ENCODE results near the gene MORF4L1.
"Not testable (repeated sequence)": the region's sequence is repeated elsewhere in the genome, so short reads cannot be mapped to it uniquely, and the experiment has no call there.

MORF4L1 gene

DNA sequence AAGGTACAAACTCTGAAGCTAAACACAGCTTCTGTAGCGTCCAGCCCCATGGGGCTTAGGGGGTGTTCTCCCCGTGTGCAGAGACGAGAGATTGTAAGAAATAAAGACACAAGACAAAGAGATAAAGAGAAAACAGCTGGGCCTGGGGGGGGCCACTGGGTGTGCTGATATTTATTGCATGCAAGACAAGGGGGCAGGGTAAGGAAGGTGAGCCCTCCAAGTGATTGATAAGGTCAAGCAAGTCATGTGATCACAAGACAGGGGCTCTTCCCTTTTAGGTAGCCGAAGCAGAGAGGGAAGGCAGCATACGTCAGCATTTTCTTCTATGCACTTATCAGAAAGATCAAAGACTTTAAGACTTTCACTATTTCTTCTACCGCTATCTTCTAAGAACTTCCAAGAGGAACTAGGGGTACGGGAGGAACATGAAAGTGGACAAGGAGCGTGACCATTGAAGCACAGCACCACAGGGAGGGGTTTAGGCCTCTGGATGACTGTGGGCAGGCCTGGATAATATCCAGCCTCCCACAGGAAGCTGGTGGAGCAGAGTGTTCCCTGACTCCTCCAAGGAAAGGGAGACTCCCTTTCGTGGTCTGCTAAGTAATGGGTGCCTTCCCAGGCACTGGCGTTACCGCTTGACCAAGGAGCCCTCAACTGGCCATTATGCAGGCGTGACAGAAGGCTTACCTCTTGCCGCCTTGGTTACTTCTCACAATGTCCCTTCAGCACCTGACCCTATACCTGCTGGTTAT lies 29.8 kb downstream of the MORF4L1 start:
- not testable (repeated sequence) for DNase-seq

DNA sequence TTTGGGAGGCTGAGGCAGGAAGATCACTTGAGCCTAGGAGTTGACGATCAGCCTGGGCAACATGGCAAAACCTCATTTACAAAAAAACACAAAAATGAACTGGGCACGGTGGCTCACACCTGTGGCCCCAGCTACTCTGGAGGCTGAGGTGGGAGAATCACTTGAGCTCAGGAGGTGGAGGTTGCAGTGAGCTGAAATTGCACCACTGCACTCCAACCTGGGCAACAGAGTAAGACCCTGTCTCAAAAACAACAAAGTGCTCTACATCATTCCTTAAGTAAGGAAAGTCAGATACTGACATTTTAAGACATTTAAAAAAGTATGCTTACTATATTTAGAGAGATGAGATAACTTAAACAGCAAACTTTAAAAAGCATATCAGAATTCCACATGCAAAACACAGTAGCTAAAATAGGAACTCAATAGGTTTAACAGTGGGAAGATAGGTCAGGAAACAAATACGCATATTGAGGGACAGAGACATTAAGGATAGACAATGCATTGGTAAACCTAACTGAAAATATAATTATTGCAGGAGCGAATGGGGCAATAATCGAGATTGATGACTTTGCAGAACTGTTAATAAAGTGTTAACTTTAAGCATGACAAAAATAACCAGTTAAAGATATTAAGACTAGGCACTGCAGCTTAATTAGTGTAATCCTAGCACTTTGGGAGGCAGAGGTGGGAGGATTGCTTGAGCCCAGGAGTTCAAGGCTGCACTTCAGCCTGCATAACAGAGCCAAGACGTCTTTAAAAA lies 32.1 kb downstream of the MORF4L1 start:
- DNase-seq: no peak

DNA sequence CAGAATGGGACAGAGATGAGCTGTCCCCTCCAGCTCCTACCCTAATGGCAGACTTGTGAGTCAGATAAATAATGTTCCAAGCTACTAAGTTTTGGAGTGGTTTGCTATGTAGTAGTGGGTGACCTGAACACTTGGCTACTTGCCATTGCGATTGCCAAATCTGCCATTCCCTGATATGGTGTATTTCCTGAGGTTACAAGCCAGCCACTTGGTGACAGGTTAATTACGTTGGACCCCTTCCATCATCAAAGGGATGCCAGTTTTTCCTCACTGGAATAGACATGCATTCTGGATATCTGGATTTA lies 33.6 kb downstream of the MORF4L1 start:
- DNase-seq: no peak

DNA sequence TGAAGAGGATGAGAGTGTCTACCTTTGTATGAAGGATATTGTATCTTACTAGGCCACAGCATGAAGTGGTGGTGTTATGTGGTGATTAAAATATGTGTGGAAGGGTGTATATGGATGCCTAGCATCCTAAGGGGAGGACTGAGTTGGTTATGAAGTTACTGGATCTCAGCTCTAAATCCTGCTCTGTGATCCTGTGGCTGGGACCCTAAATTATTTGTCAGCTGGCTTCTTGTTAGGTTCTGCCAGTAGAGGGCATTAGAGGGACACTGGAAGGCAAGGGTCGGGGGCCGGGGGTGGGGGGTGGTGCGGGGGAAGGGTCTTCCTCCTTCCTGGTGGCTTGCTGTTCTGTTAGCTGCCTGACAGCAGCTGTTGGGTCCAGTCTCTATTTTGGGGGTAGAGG lies 34.9 kb downstream of the MORF4L1 start:
- DNase-seq: no peak

DNA sequence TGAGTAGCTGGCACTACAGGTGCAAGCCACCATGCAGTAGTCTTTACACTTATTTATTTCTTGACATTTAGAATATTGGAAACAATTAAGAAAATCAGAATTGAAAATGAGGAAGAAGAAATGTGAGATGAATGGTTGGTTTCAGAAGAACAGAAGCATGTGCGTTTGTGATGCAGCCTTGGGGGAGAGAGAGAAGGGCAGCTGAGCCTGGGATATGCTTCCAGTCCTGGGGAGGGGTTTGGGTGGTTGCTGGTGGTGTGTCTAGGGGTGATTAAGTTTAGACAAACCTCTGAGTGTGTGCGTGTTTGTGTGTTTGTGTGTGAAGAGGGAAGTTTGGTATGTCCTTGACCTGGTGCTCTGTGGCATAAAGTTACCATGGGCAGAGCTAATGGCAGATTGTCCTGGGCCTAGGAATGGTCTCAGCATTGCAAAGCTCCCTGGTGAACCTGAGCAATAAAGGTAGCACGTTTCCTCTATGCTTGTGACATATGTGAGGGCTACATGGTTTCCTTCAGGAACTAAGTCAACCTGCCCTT lies 36.5 kb downstream of the MORF4L1 start:
- DNase-seq: no peak

DNA sequence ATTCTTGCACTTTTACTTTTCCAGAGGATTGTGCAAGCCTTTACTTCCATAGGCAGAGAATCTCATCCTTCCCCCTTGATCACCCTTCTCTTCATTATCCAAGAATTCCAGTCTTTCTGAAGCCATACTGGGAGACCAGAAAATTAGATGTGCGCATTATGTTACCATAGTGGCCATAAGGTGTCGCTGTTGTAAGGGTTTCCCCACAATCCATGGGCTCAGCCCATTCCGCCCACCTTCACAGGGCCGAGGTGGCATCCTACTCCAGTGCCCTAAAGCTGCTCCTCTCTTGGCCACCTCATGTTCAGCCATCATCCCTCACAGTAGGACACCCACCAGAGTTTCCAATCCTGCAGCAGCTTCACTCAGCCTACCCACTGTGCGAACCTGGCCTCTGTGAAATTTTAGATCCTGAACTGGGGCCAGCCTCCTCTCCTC lies 37.1 kb downstream of the MORF4L1 start:
- no peak for DNase-seq

DNA sequence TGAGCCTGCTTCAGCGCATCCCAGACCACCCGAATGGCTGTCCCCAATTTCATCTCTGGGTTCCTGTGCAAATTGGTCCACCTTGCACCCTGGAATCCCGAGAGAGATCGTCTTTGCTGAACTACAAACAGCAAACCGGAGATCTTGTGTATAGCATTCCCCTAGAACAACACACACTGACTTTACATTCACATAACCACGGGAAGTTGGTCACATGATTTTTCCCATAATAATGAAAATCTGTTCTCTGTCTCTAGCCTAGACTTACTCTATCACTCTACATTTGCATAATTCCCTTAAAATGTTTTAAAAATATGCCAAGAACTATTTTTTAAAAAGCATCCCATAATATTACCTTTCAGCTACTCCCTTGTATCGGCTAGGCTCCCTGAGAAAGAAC lies 37.6 kb downstream of the MORF4L1 start:
- no peak for DNase-seq

DNA sequence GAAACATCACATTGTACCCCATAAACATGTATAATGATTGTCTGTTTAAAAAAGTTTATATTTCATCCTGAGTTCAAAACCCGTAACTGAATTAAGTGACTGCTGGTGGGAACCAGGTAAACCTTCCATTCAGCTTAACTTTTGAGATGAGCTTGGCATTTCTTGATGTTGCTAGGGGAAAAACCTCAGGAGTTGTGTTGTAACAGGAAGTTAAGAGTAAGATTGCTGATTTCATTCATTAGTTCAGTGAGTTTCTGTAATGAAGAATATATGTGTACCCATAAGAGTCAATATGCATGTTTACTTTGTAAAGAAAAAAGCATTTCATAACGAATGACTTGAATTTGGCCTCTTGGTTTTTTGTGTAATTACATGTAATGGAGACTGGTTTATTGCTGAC lies 39.6 kb downstream of the MORF4L1 start:
- no peak for DNase-seq

DNA sequence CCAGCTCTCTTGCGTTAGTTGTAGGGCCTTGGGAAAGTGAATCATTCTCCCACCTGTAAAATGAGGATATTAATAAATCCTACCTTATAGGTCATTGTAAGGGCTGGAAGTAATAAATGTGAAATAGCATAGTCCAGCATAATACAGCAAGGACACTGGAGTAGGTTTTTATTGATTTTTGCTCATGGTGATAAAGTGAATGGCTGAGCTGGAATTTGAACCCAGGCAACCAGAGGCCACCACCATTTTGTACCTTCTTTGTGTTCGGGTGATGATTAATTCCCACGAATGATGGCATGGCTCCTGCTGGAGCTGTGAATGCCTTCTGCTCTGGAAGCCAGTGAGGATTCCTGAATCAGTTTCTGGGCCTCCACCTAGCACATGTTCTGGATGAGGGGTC lies 40.3 kb downstream of the MORF4L1 start:
- DNase-seq: no peak

DNA sequence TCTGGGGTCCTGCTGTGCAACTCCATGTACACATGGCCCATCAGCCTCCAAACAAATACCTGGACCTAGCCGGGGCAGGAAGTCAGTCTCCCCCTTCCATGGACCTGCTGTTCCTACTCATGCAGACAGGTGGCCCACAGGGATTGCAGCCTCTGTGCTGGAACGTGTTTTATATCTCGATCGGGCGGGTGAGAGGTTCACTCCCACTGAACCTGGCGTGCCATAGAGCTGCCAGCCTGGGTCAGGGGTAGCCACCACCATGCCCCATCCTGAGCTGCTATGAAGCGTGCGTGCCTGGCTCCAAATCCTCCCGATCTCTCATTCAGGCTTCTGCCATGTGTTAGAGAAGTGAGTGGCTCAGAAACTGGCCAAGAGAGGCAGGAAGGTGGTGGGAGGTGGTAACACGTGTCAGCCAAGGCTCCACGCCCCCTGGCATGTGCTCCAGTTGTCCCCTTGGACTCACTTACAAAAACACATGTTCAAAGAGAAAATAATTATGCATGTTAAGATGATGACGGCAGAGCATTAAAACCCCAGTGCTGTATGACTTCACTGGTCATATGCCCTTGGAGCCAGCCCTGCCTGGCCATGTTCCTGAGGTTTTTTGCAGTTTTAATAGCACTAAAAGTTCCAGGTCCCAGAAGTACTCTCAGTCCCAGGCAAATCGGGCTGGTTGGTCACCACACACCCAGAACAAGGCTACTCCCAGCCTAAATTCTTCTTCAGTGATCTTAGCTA lies 41.5 kb downstream of the MORF4L1 start:
- no peak for DNase-seq

DNA sequence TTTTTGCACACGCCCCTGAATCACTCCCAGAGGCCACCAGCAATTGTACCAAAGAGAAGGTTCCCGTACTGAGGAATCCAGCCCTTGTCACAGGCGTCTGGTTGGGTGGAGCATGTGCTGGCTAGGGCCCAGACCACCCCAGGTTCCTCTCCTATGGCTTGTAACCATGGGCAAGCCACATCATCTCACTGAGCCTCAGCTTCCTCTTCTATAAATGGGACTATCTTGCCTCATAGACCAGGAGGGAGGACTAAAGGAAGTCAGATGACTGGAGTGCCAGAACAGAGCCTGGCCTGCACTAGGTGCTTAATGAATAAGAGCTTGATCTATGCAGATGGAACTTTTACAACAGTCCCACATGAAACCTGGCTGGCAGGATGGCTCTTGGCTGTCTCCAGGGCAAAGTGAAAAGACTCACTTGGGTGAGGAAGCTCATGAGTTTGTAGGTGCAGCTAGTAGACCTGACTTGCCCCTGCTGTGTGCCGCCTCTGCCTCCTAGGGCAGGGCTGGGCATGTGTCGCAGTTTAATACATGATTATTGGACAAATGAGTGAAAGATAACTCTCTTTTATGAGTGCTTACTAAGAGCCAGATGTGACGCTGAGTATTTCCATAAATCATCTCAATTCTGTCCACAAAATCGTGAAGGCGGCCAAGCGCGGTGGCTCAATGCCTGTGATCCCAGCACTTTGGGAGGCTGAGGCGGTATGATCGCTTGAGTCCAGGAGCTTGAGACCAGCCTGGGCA lies 42.8 kb downstream of the MORF4L1 start:
- no peak for DNase-seq

DNA sequence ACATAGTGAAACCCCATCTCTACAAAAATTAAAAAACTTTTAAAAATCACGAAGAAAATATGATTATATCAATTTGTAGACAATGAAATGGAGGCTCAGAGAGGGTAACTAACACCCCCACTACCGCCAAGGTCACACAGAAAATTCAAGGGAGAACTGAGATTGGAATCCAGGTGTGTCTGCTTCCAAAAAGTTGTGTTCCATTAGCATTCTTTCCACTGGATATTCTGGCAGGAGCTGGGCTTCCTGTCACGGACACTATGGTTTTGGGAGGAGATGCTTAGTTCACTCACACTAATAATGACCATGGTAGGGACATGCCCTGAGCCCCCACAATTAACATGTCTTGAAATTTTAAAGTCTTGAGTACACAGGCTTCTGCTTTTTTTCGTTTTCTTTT lies 43.4 kb downstream of the MORF4L1 start:
- DNase-seq: no peak

DNA sequence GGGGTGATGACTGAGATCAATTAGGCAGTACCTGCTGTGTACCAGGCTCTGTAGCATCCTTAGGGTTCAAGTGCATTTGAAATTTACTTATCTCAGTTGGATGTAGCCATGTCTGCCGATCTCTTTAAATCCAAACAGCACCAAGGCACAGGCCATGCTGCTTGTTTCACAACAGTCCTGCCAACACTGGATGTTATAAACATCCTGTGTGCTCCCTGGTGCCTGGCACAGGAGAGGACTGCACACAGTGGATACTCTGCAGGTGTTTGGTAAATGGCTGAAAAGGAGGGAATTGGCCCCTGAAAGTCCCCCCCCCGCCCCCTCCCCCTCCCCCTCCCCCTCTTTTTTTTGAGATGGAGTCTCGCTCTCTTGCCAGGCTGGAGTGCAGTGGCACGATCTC lies 45.2 kb downstream of the MORF4L1 start:
- no peak for DNase-seq

DNA sequence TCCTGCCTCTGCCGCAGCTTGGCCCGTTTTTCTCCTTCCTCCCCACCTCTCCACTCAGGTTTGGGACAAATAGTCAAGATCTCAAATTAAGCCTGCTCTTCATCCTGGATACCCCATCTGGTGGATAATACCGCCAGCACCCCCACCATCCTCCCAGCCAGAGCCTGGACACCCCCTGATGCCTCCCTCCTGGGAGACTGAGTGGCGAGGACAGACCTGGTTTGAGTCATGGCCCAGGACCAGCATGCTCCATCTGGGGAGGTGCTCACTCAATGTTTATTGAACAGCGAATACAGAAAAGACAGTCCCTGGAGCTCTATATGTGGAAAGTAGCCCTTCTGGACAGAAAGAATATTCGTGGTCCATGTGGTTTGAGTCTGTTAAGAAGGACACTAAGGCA lies 48.8 kb downstream of the MORF4L1 start:
- DNase-seq: no peak

DNA sequence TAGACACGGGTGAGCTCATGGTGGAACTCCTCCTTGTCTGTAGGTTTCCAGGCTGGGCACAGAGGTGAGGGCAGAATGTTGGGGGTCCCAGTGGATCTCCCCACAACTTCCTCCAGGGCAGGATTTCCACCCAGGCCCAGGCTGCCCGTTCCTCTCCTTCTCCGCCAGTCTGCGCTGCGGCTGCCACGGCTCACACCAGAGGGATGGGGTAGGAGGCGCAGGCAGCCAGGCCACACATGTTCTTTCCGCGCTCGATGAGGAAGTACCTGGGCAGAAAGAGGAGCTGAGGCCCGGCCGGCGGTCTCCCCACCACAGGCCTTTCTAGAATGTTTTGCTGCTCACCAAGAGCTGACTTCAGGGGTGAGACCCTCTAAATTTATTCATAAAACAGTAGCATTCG lies 49.2 kb downstream of the MORF4L1 start:
- DNase-seq: no peak

DNA sequence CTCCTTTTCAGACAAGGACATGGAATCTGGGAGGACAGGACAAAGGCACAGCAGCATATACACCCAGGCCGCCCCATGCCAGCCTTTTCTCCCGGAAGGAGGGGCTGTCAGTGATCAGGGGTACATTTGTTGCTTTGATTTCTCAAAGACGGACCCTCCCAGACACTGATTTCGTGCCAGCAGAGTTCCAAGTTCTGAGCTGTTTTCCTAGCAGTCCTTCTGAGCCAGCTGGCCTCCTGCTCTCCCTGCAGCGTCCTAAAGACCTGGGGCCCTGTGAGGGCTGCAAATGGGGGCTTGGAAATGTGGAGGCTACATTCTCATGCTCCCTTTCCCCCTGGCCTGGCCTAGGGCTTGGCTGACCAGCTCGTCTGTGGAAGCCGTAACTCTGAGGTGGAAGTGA lies 49.8 kb downstream of the MORF4L1 start:
- no peak for DNase-seq

DNA sequence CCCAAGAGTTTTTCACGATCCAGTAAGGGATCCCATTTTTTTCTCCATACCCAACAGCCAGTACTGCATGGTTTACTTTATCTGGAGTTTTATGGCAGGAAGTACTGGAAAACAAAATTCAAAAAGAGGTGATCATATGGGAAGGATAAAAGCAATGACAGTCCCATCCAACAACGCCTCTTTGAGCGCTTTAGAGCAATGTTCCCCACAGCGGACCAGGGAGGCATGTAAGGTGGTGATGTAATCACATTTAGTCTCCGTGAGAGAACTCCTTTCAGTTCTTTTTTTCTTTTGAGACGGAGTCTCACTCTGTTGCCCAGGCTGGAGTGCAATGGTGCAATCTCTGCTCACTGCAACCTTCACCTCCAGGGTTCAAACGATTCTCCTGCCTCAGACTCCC lies 50.3 kb downstream of the MORF4L1 start:
- DNase-seq: no peak

DNA sequence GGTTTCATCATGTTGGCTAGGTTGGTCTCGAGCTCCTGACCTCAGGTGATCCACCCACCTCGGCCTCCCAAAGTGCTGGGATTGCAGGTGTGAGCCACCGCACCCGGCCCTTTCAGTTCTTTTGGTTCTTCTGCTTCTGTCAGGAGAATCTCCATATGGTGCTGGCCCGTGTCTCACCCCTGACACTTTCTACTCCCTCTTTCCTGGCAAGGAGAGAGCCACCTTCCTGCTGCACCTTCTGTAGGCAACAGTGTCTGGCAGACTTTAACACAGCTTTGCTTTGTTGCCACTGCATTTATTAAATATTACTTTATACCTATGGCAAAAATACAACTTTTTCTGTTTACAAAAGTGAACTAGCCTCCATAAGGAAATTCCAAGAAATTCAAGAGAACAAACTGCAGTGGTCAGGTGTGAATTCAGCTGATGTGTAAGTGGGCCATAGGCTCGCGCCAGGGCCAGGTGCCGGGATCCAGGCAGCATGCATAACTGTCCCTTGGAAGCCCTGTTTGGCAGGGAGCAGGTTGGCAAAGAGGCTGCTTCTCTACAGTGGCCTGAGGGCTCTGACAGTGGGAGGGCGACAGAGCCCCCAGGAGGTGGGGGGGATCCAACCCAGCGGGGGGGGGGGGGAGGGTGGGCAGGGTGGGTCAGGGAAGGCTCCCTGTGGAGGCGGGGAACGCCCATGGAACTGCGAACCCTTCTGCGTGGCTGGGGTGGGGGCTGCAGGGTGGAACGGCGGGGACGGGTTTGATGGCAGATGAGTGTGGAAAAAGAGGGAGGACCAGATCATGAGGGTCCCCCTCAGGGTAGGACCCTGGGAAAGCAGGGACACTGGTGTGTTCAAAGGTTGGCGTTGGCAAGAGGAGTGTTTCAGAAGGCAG lies 51.0 kb downstream of the MORF4L1 start:
- no peak for DNase-seq

DNA sequence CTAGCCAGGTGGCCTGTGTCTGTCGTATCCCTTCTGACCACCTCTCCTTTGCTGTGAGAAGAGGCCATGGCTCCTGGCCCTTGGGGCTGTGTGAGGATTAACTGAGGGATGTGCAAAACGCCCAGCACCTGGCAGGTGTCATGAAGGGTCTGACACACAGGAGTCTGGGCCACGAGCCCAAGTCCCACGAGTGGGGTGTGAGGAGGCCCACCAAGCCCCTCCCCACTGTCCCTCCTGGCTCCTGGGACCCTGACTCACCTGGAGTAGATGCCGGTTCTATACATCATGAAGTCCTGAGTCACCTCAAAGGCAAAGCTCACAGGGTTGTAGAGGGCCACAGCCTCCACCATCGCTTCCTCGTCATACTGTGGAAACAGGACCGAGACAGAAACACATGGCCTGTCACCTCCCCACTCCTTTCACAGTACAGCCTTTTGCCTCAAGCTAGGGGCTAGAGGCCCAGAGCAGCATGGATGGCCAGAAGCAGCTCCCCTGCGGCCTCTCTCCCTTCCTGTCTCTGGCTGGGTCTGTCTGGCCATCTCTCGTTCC lies 52.5 kb downstream of the MORF4L1 start:
- no peak for DNase-seq

DNA sequence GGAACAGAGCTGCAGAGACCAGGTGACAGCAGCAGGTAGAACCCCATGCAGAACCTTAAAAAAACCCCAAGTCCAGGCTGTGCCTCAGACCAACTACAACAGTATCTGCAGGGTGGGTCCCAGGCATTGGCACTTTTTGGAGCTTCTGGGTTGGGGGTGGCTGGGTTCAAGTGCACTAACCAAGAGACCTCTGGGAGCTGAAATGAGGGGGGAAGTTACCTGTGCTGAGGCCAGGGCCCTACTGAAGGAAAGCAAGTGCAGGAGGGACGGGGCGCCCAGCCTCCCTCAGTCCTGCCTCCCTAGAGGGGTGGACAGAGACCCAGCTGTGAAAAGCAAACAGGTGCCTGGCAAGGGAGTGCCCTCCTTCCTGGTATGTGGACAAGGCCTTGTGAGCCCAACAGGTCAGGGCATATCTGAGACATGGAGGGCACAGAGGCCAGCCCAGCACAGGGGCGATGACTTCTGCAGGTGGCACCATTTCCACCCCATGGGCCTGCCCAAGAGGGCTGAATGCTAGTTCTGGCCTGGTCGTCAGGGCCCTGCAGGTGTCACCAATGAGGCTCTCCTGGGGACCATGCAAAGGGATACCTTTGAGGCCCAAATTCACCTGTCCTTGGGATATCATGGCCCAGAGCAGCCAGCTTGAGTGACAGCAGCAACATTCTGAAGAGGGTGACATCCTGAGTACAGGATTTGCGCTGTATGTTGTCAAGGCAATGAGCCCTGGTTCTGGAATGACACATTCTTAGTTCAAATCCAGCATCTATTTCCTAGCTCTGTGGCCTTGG lies 53.5 kb downstream of the MORF4L1 start:
- no peak for DNase-seq
